ENCODE results near the gene GSS.

GRCh38 chr20:34883809-34884208 lies 71.8 kb downstream of the GSS start:
- TF ChIP-seq CTCF (IDR thresholded peaks at IDR 0.05 in 4 of 5, conservative IDR thresholded peaks at IDR 0.05 in 1 of 5) (no peak), POLR2A (IDR thresholded peaks at IDR 0.05) (no peak)
